Measurements from ENCODE around the gene BHLHE41.

The BHLHE41 gene

GRCh38 chr12:26124446-26125399 is at the start of gene BHLHE41:
Gene BHLHE41 (minus strand): TSS chr12:26125037. CDS start chr12:26124779, 258 bp downstream.
- peak; percentile 80 for DNase-seq

GRCh38 chr12:26172946-26173552 is 48.2 kb upstream of the BHLHE41 start:
- no peak for DNase-seq

- DNase-seq, result no peak
Measured at GRCh38 chr12:26172539-26172938, 47.7 kb upstream of the BHLHE41 start.

- DNase-seq, result no peak
Measured at GRCh38 chr12:26172013-26172412, 47.2 kb upstream of the BHLHE41 start.

GRCh38 chr12:26164118-26164517 is 39.3 kb upstream of the BHLHE41 start:
- no peak for DNase-seq

GRCh38 chr12:26162905-26163304 is 38.1 kb upstream of the BHLHE41 start:
- no peak for DNase-seq

- DNase-seq, result no peak
Measured at GRCh38 chr12:26162174-26162573, 37.3 kb upstream of the BHLHE41 start.

GRCh38 chr12:26158078-26158764 is 33.4 kb upstream of the BHLHE41 start:
- no peak for DNase-seq

- DNase-seq, result no peak
Measured at GRCh38 chr12:26157001-26157400, 32.2 kb upstream of the BHLHE41 start.

GRCh38 chr12:26156201-26156871 is 31.5 kb upstream of the BHLHE41 start:
- DNase-seq, result no peak

GRCh38 chr12:26153421-26154154 is 28.8 kb upstream of the BHLHE41 start:
- no peak for DNase-seq

GRCh38 chr12:26152507-26153102 is 27.8 kb upstream of the BHLHE41 start:
- no peak for DNase-seq

- no peak for DNase-seq
Measured at GRCh38 chr12:26150736-26151450, 26.1 kb upstream of the BHLHE41 start.

- no peak for DNase-seq
Measured at GRCh38 chr12:26149968-26150500, 25.2 kb upstream of the BHLHE41 start.

GRCh38 chr12:26148291-26148690 is 23.5 kb upstream of the BHLHE41 start:
- no peak for DNase-seq

- no peak for DNase-seq
Measured at GRCh38 chr12:26143291-26143690, 18.5 kb upstream of the BHLHE41 start.

- DNase-seq, result no peak
Measured at GRCh38 chr12:26138860-26139259, 14.0 kb upstream of the BHLHE41 start.

GRCh38 chr12:26136688-26137087 is 11.9 kb upstream of the BHLHE41 start:
- DNase-seq, result no peak

GRCh38 chr12:26135571-26135970 is 10.7 kb upstream of the BHLHE41 start:
- DNase-seq, result no peak

GRCh38 chr12:26135010-26135420 is 10.2 kb upstream of the BHLHE41 start:
- peak; percentile 57 for DNase-seq

GRCh38 chr12:26134540-26134939 is 9.7 kb upstream of the BHLHE41 start:
- DNase-seq, result no peak
